HK-2 (cell line): ENCODE results near the gene SPESP1.
"Not testable (repeated sequence)": the region's sequence is repeated elsewhere in the genome, so short reads cannot be mapped to it uniquely, and the experiment has no call there.

ENCODE experiments used
- DNase-seq: peaks from one replicate; pipeline ENCODE4 v3.0.0-alpha.2; 2018; ENCODE audit not compliant: unreplicated experiment

Gene SPESP1

GRCh38 chr15:68963719-68964118 is 33.4 kb downstream of the SPESP1 start:
- not testable (repeated sequence) for DNase-seq

DNA sequence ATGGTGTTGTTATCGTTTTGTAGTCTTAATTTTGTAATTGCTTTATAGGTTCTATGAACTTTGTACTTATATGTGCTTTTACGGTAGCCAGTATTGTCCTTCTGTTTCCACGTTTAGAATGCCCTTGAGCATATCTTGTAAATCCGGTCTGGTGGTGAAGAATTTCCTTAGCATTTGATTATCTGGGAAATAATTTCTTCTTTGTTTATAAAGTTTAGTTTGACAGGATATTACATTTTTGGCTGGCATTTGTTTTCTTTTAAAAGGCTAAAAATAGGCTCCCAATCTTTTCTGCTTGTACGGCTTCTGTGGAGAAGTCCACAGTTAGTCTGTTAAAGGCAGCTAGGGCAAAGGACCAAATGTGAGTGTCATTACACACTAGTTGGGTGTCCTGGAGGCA is 36.7 kb downstream of the SPESP1 start:
- no peak for DNase-seq

DNA sequence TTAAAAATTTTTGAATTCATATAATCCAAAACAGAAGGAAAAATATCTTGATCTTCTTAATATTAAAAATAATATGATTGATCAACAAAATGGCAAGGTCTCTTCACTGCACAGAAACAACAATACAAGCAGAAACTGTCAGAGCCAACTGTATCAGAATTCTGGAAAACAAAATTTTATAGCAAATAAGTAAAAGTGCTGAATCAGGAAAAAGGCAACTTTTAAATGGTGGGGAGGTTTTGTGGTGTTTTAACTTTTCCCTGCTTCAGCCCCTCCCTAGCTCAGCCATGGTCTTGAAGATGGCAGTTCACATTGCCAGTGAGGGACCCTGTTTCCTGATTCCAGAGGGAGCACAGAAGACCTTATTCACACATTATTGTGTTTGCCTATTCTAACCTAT is 37.6 kb downstream of the SPESP1 start:
- no peak for DNase-seq

DNA sequence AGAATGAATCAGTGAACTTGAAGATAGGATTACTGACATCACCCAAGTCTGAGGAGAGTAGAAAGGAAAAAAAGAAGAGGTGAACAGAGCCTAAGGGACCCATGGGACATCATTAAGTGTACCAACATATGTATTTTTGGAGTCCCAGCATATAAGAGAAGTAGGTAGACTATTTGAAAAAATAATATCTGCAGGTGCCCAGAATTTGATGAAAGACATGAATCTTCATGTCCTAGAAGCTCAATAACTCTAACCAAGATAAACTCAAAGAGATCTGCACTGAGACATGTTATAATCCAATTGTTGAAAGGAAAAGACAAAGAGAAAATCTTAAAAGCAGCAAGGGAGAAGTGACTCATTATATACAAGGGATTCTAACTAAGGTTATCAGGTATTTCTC is 39.0 kb downstream of the SPESP1 start:
- DNase-seq: no peak

- DNase-seq: no peak
Observed at GRCh38 chr15:68972201-68973065, 42.1 kb downstream of the SPESP1 start.

DNA sequence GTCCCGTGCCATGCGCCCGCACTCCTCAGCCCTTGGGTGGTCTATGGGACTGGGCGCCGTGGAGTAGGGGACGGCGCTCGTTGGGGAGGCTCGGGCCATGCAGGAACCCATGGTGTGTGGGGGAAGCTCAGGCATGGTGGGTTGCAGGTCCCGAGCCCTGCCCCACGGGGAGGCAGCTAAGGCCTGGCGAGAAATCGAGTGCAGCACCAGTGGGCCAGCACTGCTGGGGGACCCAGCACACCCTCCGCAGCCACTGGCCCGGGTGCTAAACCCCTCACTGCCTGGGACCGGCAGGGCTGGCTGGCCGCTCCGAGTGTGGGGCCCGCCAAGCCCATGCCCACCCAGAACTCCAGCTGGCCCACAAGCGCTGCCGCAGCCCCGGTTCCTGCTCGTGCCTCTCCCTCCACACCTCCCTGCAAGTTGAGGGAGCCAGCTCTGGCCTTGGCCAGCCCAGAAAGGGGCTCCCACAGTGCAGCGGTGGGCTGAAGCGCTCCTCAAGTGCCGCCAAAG is 45.4 kb downstream of the SPESP1 start:
- not testable (repeated sequence) for DNase-seq

DNA sequence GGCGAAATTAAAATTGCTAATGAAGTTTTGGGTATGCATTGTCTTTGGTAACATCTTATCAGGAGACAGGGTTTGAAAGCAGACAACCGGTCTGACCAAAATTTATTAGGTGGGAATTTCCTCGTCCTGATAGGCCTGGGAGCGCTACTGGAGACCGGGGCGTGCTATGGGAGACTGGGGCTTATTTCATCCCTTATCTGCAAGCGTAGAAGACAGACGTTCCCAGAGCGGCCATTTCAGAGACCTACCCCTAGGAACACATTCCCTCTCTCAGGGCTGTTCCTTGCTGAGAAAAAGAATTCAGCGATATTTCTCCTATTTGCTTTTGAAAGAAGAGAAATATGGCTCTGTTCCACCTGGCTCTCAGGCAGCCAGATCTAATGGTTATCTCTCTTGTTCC is 47.1 kb downstream of the SPESP1 start:
- DNase-seq: not testable (repeated sequence)

DNA sequence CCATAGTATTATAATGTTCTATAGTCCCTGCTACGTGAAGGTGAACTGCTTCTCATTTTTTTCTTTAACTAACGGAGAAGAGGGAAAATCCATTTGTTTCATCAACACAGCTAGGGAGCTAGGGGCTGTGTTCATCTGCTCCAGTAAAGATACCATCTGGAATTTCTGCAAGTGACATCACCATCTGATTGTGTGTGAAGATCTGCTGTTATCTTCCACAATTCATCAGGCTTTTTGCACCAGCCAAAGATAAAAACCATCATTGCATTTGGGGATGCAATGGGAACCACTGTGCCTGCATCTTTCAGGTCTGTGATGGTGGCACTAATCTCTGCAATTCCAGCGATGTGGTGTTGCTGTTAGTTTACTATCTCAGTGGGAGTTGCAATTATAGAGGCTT is 48.7 kb downstream of the SPESP1 start:
- no peak for DNase-seq

GRCh38 chr15:68979816-68980215 is 49.5 kb downstream of the SPESP1 start:
- DNase-seq: no peak

DNA sequence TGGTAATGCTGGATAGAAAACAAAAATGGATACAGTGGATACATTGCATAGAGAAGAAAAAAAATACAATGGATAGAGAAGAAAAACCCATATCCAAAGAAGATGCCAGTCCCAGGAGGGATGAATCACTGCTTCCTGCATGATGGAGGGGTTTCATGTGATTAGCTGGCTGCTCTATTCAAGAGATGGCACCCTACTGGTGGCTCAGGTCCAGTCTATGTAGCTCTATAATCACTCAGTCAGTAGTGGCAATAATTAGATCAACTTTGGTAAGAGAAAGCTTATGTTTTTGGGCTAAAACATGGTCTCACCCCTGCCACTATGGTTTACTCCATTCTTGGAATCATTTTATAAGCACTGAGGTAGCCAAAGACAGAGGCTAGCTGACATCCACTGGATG is 50.5 kb downstream of the SPESP1 start:
- DNase-seq: no peak

DNA sequence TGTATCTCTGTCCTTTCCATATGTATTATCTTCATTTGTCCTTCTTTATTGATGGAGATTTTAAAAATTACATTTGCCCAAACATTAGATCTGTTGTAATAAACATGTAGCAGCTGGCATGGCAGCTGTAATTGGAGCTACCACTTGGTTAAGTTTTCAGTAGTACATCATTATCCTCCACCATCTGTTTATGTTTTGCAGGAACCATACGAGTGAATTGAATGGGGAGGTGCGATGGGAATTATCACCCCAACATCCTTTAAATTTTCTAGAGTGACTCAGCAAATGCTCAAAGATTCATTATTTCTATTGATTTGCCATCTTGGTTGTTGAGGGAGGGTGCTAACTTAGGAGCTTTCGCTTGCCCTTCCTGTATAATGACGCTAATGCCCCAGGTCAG is 51.6 kb downstream of the SPESP1 start:
- no peak for DNase-seq

DNA sequence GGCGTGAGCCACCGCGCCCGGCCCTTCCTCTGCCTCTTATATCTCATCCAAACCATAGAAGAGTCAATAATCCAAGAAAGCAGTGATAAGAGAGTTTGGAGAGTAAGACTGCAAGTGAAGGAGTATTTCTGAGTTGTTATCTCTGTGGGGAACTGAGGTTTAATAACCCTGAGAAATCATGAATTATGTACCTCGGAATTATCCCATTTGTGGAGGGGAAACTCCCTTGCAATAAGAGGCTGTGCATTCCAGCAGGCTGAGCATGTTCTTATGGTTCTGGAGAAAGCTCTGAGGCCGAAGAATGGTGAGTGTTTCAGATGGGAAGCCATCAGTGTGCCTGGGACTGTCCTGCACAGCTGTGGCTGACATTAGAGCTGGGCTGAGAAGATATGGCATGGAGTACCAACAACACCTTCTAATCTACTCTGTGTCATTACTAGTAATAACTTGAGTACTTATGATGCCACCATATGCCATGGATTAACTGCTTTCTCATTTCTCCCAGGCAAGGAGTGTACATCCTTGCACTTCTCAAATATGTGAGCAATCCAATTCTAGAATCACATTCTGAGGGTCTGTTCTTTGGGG is 52.7 kb downstream of the SPESP1 start:
- no peak for DNase-seq

DNA sequence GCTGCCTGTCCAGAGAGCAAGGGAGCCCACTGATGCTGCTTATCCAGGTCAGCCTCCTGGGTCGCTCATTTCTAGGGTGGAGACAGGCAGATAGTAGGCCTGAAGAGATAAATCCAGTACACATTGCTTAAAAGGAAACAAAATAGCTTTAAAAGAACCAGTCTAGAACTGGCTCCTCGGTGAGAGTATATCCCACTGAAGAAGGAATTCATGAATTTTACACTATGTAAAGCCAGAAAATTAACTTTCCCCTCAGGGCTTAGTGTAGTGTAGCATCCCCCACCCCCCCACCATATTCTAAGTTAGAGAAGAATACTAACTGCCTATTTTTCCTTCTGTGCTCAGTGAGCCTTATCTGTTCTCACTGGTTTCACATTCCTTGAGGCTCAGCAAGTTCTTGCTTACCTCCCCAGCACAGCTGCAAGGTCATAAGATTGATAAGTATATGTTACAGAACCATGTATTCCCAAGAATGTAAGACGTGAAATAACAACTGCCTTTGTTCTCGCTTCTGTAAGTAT is 53.7 kb downstream of the SPESP1 start:
- no peak for DNase-seq

- DNase-seq: no peak
Observed at GRCh38 chr15:68984586-68984985, 54.3 kb downstream of the SPESP1 start.

- no peak for DNase-seq
Observed at GRCh38 chr15:68985361-68985891, 55.1 kb downstream of the SPESP1 start.

DNA sequence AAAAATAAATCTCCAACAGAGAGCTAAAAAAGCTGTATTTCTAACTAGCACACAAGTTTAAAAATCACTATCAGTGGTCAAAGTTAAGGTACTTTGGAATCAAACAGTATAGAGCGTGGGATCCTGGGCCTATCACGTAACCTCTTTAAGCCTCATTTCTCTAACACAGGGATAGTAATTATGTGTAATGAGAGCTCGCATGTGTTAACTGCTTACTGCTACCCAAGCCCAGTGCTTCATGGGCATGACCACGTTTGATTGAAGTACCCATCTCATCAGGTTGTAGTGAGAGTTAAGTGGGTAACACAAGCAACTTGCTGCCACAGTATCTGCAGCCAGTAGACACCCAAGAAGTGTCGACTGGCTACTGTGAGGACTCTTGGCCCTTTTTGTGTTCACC is 56.0 kb downstream of the SPESP1 start:
- DNase-seq: no peak

DNA sequence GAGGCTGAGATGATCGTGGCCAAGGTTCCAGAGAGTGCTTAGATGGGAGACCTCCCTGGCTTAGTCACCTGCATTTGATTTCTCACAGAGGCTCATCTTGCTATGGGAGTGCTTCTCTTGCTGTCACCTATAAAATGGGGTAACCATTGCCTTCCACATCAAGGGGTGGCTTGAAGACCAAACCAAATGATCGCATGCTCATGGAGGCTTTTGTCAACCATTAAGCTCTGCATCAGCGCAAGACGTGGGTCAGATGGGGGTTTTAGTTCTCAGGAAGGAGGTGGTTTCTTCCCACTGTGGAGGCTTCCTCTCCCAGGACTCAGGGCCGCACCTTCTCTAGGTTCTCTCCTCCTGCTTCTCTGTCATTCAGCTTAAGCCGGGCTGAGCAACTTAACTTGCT is 56.8 kb downstream of the SPESP1 start:
- no peak for DNase-seq

DNA sequence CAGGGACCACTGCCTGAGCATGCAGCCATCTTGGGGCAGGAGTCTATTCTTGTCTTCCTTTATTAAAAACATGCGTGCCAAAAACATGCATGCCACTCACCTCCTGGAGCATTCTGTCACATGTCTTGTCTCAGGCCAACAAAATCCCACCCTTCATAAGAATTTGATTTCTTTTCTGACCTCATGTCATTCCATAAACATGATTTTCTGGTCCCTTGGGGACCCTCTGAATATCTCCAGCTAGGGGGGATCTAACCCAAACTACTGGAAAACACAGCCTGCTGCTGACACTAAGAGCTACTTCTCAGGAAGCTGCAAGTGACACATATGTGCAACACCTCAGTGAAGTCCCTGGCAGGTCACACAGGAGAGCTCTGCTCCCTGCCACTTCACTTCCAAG is 57.4 kb downstream of the SPESP1 start:
- DNase-seq: no peak

GRCh38 chr15:68989541-68990230 is 59.4 kb downstream of the SPESP1 start:
- no peak for DNase-seq

DNA sequence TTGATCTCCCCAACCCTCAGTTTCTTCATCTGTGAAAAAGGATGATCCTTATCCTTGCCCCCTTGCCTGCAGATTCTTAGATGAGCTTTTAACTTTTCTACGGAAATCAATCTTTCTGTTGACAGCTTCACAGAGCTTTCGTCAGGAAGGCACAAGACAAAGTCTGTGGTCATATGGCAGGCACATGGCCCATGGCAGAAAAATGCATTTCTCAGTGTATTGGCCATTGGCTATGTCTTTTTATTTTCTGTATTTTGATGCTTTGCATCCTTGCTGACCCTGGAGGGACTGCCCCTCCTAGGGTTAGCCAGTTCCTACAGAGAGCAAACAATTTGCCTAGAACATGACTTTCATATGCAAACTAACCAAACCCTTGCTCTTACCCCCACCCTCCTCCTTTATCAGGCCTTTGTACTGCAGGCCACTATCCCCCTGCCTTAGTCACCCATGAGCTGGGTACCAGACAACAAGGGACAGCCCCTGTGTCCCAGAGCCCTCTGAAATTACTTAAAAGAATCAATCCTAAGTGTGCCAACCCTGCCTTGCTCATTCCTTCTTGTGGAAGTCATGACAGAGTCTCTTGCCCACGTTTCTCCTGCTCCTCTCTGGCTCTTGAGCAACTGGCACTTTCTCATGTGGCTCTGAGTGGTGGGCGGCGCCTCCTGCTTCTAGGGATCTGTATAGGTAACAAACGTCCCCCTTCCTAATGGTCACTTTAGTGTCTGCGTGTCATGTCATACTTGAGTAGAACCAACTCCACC is 60.1 kb downstream of the SPESP1 start:
- DNase-seq: no peak

GRCh38 chr15:68990992-68991500 is 60.7 kb downstream of the SPESP1 start:
- DNase-seq: no peak
